Endodermal cell (in vitro differentiated cells): ENCODE results near the gene FMC1. TPM values are rescaled to one million over a fixed set of nuclear protein-coding genes. Genes with fewer than 3 reads are reported as not detected.

Experiments
- DNase-seq: peaks from one replicate; pipeline ENCODE4 v3.0.0-alpha.2; 2017
- H3K27ac ChIP-seq: 2 replicates; pipeline ENCODE4 v1.5.1; 2013; ENCODE audit warnings: mild to moderate bottlenecking, low read depth, low read length, moderate library complexity
- H3K27me3 ChIP-seq: 2 replicates; pipeline ENCODE4 v1.6.1; 2013; ENCODE audit warnings: mild to moderate bottlenecking, low read length, moderate library complexity; ENCODE audit not compliant: insufficient read depth, control insufficient read depth, poor library complexity, severe bottlenecking
- H3K36me3 ChIP-seq: 2 replicates; pipeline ENCODE4 v1.7.0; 2013; ENCODE audit warnings: mild to moderate bottlenecking, low read length, moderate library complexity; ENCODE audit not compliant: control insufficient read depth, insufficient read depth
- H3K4me1 ChIP-seq: one replicate; pipeline ENCODE4 v1.7.0; 2013; ENCODE audit warnings: low read length; ENCODE audit not compliant: control insufficient read depth, insufficient read depth
- H3K4me3 ChIP-seq: 2 replicates; pipeline ENCODE4 v1.5.1; 2013; ENCODE audit warnings: mild to moderate bottlenecking, low read length, moderate library complexity
- H3K9ac ChIP-seq: 2 replicates; pipeline ENCODE4 v1.6.1; 2013; ENCODE audit warnings: mild to moderate bottlenecking, low read length, moderate library complexity; ENCODE audit not compliant: poor library complexity, severe bottlenecking; ENCODE audit errors: extremely low read depth
- H3K9me3 ChIP-seq: 2 replicates; pipeline ENCODE4 v1.6.1; 2013; ENCODE audit warnings: mild to moderate bottlenecking, low read length, moderate library complexity; ENCODE audit not compliant: control insufficient read depth
- H3K27ac Mint-ChIP-seq: 2 replicates; pipeline ENCODE4 v1.8.0; 2020; ENCODE audit warnings: mixed read lengths
- H3K27me3 Mint-ChIP-seq: 2 replicates; pipeline ENCODE4 v1.8.0; 2021; ENCODE audit warnings: mild to moderate bottlenecking, mixed read lengths; ENCODE audit not compliant: insufficient read depth
- H3K36me3 Mint-ChIP-seq: 2 replicates; pipeline ENCODE4 v1.8.0; 2020; ENCODE audit warnings: low read depth, mixed read lengths
- H3K4me1 Mint-ChIP-seq: 2 replicates; pipeline ENCODE4 v1.8.0; 2020; ENCODE audit warnings: mixed read lengths
- H3K4me3 Mint-ChIP-seq: 2 replicates; pipeline ENCODE4 v1.8.0; 2020; ENCODE audit warnings: mild to moderate bottlenecking, moderate library complexity, mixed read lengths
- H3K9me3 Mint-ChIP-seq: 2 replicates; pipeline ENCODE4 v1.8.0; 2020; ENCODE audit warnings: mild to moderate bottlenecking, mixed read lengths
- CTCF ChIP-seq: fragments of 200-600 bp; sonication (generic); conservative IDR thresholded peaks from 2 replicates; pipeline ENCODE4 v1.5.0; 2021; ENCODE audit warnings: antibody characterized with exemption, mild to moderate bottlenecking
- WGBS, 2 experiments: methylation state at CpG; one replicate each; pipeline versions ENCODE4 v1.1.5 to v1.1.7; 2013; ENCODE audit warnings: missing lambda C conversion rate in 2 of 2, mixed read lengths in 1 of 2; ENCODE audit not compliant: insufficient coverage in 1 of 2, insufficient read length in 1 of 2; 5-methylcytosine and 5-hydroxymethylcytosine counted together
- total RNA-seq, 2 donors: library from RNA; stranded (reverse); fragmentation: NEBNext Ultra II Directional in 1 of 2; extraction: Animal tissue kit (Norgen Biotek cat#: 25700) in 1 of 2; gene quantifications; 2 replicates in 1 of 2; 3 replicates in 1 of 2; pipeline ENCODE4 v1.2.1, GENCODE V29; 2021

Gene FMC1
- total RNA-seq, 2 donors from 2014 or later, result 10.8 to 17.1 TPM

DNA sequence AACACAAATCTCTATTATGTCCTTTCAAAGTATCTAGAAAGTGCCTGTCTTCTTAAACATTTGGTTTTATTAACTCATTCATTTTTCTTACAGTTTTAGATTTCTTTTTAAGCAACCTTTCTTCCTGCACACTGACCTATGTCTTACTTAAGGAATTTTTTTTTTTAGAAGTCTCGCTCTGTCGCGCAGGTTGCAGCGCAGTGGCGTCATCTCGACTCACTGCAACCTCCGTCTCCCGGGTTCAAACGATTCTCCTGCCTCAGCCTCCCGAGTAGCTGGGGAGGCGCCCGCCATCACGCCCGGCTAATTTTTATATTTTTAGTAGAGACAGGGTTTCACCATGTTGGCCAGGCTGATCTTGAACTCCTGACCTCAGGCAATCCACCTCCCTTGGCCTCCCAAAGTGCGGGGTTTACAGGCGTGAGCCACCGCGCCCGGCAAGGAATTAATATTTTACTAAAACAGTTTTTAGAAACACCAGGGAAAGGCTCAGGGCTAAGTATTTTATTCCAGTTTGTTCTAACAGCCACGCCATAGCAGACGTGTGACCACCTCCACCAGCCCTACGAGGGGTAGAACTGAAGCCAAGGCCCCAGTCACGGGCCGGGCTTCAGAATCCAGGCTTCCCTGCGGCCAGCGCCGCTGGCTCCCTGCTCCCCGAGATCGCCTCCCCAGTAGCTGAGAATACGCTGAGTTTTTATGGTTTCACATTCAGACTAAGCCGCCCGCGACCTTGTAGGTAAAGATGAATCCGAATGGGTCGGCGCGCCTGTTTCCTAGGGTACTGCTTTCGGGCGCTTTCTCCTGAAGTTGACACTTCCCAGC, 17.6 kb downstream of the FMC1 start:
- Mint-ChIP-seq H3K9me3 (no peaks in the 10 kb centered on the region), H3K27me3 (no peaks in the 10 kb centered on the region), H3K4me3 (peak overlapping the region; percentile 97), H3K4me1 (peaks cover 16% of the 10 kb centered on the region), H3K36me3 (peaks cover 12% of the 10 kb centered on the region), H3K27ac (peak overlapping the region; percentile 99)
- Histone ChIP-seq H3K4me3 (peak overlapping the region; percentile 95), H3K27me3 (no peaks in the 10 kb centered on the region), H3K4me1 (peaks cover 9% of the 10 kb centered on the region), H3K36me3 (peaks cover 5% of the 10 kb centered on the region), H3K27ac (peak overlapping the region; percentile 89), H3K9ac (peak overlapping the region; percentile 92), H3K9me3 (no peaks in the 10 kb centered on the region)
- TF ChIP-seq CTCF, result no peak
- DNase-seq, result no peak
- WGBS, 2 experiments, result 18 to 25% methylated on average over 26 to 39 of the region's 39 CpGs

- H3K36me3 ChIP-seq, result peaks cover 11% of the 10 kb centered on the region
- peak within 1 kb of the TSS; percentile 99 for H3K27ac Mint-ChIP-seq
- H3K27me3 ChIP-seq, result no peaks in the 10 kb centered on the region
- H3K4me1 Mint-ChIP-seq, result peaks cover 16% of the 10 kb centered on the region
- H3K4me3 Mint-ChIP-seq, result peak within 1 kb of the TSS; percentile 97
- peak; percentile 100 for DNase-seq
- peak within 1 kb of the TSS; percentile 95 for H3K27ac ChIP-seq
- H3K4me1 ChIP-seq, result peaks cover 9% of the 10 kb centered on the region
- H3K27me3 Mint-ChIP-seq, result no peaks in the 10 kb centered on the region
- WGBS, 2 experiments, result 0% methylated on average over 25 to 98 of the region's 98 CpGs
- TF ChIP-seq CTCF, result no peak
- no peaks in the 10 kb centered on the region for H3K9me3 ChIP-seq
- H3K9me3 Mint-ChIP-seq, result no peaks in the 10 kb centered on the region
- H3K36me3 Mint-ChIP-seq, result peaks cover 9% of the 10 kb centered on the region
- peak within 1 kb of the TSS; percentile 92 for H3K9ac ChIP-seq
- peak within 1 kb of the TSS; percentile 95 for H3K4me3 ChIP-seq
Observed at GRCh38 chr7:139359366-139360209, 18.5 kb downstream of the FMC1 start, which contains the start of gene LUC7L2. Gene LUC7L2 (plus strand): TSS chr7:139359894. CDS start chr7:139360262, 368 bp downstream.

DNA sequence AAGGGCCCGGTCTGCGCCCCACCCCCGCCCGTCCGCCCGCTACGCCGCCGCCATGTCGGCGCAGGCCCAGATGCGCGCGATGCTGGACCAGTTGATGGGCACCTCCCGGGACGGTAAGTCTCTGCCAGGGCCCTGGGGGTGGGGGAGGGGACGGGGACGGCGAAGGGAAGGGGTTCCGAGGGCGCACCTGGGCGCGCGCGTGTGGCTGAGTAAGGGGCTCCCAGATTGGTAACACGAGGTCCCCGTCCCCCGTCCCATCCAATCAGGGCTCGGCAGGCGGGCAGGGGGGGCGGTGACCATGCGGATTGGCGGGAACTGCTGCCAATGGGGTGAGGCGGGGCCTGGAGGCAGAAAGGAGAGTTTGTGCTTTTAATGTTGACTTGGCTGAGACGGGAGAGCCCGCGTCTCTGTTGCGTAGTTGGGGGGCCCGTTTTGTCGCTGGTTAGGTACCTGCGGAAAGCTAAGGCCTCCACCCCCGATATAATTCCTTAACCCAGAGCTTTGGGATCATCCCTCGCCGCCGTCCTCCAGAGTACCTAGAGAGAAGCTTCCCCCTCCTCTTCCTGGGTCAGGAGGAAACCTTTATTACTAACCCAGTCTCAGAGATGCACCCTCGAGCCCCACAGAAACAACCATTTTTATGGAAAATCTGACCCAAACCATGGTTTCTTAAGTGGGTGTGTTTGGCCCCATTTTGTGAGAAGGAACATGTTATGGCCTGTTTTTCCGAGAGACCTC, 19.2 kb downstream of the FMC1 start:
- no peaks in the 10 kb centered on the region for H3K27me3 Mint-ChIP-seq
- Histone ChIP-seq H3K4me3 (peak overlapping the region; percentile 95), H3K9me3 (no peaks in the 10 kb centered on the region), H3K9ac (peak overlapping the region; percentile 92), H3K27ac (peak overlapping the region; percentile 95), H3K4me1 (peaks cover 9% of the 10 kb centered on the region), H3K36me3 (peaks cover 19% of the 10 kb centered on the region), H3K27me3 (no peaks in the 10 kb centered on the region)
- DNase-seq, result peak; percentile 100
- peaks cover 13% of the 10 kb centered on the region for H3K36me3 Mint-ChIP-seq
- H3K27ac Mint-ChIP-seq, result peak overlapping the region; percentile 99
- TF ChIP-seq CTCF, result no peak
- peak overlapping the region; percentile 97 for H3K4me3 Mint-ChIP-seq
- H3K9me3 Mint-ChIP-seq, result no peaks in the 10 kb centered on the region
- 0% methylated on average over 7 to 47 of the region's 47 CpGs for WGBS, 2 experiments
- peaks cover 16% of the 10 kb centered on the region for H3K4me1 Mint-ChIP-seq
